GM23338 (cell line): ENCODE results near the gene IL17REL.

ENCODE experiments used
- CREB1 ChIP-seq: fragments of 250-450 bp; sonication (Bioruptor Pico); IDR thresholded peaks from 2 replicates; pipeline ENCODE4 v1.5.0; 2020; ENCODE audit warnings: low read depth, mild to moderate bottlenecking, moderate library complexity
- CTCF ChIP-seq, 2 experiments: fragments of 200-600 bp in 1 of 2; sonication (generic) in 1 of 2; conservative IDR thresholded peaks; 2 replicates each; pipeline versions ENCODE4 v1.5.1 to v1.6.1; 2016 to 2017; ENCODE audit warnings: antibody characterized with exemption in 2 of 2, low read depth in 2 of 2, mild to moderate bottlenecking in 2 of 2, moderate library complexity in 1 of 2
- EZH2 ChIP-seq: fragments of 200-600 bp; sonication (generic); IDR thresholded peaks from one replicate; pipeline ENCODE4 v1.8.0; 2017; ENCODE audit warnings: antibody characterized with exemption, mild to moderate bottlenecking, low read depth; ENCODE audit not compliant: unreplicated experiment
- JUNB ChIP-seq: IDR thresholded peaks from one replicate; pipeline ENCODE4 v1.6.1; 2016; ENCODE audit warnings: antibody characterized with exemption; ENCODE audit not compliant: unreplicated experiment
- NANOG ChIP-seq: IDR thresholded peaks from 2 replicates; pipeline ENCODE4 v1.6.1; 2016; ENCODE audit warnings: antibody characterized with exemption, borderline replicate concordance
- POLR2AphosphoS5 ChIP-seq: IDR thresholded peaks from 2 replicates; pipeline ENCODE4 v1.6.1; 2016; ENCODE audit warnings: antibody characterized with exemption, low read depth
- TF ChIP-seq, protein P1 (sequence below): IDR thresholded peaks from one replicate; pipeline ENCODE4 v1.6.1; 2018; ENCODE audit warnings: antibody characterized with exemption; ENCODE audit not compliant: unreplicated experiment

DNA sequence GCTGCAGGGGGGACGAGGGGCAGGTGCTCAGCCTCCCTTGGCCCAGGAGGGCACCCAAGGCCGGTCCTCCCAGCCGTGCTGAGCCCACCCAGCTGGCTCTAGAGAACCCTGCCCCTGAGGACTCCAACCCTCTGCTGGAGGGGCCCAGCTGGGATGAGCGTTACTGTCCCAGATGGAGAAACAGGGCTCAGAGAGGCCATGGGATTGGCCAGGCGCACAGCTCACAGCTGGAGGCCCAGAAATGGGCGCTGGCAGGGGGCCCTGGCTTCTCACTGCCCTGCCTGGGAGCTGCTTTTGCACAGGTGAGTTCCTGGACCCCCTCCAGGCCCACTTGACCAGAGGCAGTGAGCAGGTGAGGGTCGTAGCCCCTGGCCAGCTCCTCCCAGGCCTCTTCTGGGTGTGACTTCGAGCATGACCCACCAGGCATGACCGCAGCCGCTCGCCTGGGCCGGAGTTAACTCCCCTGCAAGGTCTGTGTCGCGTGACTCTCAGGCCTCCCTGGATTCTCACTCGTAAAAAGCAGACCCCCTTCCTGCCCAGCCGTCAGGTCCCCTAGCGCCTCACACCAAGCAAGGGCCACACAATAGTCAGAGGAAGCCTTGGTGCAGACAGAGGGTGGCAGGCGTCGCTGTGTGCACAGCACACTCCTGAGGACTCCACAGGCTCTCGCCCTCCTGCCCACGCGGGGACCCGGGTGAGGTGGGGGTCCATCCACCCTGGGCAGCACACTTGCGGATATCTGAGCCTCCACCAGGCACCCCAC lies 19.7 kb upstream of the IL17REL start:
- no peak for TF ChIP-seq CTCF (conservative IDR thresholded peaks at IDR 0.05; ENCODE audit: low read depth in 2 of 2)
- no peak for TF ChIP-seq NANOG
- TF ChIP-seq EZH2, result no peak
- TF ChIP-seq POLR2AphosphoS5, result no peak
- TF ChIP-seq JUNB, result no peak
- TF ChIP-seq, protein P1, sequence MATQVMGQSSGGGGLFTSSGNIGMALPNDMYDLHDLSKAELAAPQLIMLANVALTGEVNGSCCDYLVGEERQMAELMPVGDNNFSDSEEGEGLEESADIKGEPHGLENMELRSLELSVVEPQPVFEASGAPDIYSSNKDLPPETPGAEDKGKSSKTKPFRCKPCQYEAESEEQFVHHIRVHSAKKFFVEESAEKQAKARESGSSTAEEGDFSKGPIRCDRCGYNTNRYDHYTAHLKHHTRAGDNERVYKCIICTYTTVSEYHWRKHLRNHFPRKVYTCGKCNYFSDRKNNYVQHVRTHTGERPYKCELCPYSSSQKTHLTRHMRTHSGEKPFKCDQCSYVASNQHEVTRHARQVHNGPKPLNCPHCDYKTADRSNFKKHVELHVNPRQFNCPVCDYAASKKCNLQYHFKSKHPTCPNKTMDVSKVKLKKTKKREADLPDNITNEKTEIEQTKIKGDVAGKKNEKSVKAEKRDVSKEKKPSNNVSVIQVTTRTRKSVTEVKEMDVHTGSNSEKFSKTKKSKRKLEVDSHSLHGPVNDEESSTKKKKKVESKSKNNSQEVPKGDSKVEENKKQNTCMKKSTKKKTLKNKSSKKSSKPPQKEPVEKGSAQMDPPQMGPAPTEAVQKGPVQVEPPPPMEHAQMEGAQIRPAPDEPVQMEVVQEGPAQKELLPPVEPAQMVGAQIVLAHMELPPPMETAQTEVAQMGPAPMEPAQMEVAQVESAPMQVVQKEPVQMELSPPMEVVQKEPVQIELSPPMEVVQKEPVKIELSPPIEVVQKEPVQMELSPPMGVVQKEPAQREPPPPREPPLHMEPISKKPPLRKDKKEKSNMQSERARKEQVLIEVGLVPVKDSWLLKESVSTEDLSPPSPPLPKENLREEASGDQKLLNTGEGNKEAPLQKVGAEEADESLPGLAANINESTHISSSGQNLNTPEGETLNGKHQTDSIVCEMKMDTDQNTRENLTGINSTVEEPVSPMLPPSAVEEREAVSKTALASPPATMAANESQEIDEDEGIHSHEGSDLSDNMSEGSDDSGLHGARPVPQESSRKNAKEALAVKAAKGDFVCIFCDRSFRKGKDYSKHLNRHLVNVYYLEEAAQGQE, result no peak
- no peak for TF ChIP-seq CREB1
